B cell (primary cell): ENCODE measurements around the gene TENM4.

Source experiments
- CTCF ChIP-seq: fragments of 200-600 bp; IDR thresholded peaks from one replicate; pipeline ENCODE4 v1.8.0; 2022; ENCODE audit warnings: antibody characterized with exemption, mild to moderate bottlenecking
- EZH2 ChIP-seq: IDR thresholded peaks from 2 replicates; pipeline ENCODE4 v1.6.1; 2012; ENCODE audit warnings: borderline replicate concordance, low read depth, mild to moderate bottlenecking, moderate library complexity, low read length; ENCODE audit not compliant: insufficient read depth, poor library complexity, severe bottlenecking

DNA sequence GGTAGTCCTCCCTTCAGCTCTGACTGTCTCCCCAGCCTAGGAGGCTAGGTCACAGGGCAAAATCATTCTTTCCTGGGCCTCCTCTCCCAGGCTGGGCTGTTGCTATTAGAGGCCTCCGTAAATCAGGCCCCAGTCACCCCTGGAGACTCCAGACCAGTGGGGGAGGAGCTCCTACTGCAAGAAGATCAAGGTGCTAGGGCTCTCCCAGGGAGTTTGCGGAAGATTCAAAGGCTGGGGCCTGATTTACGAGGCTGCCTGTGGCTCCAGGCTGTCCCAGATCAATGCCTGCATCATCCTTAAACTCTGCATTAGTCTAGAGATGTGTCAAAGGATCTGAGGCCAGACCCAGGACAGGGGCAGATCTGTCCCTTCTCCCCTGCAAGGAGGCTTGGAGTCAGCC is 346.2 kb downstream of the TENM4 start:
- TF ChIP-seq CTCF, result no peak
- TF ChIP-seq EZH2, result no peak
